T-helper 22 cell (primary cell): Measurements from ENCODE around the gene SLC19A2.
"Not testable (repeated sequence)": the region's sequence is repeated elsewhere in the genome, so short reads cannot be mapped to it uniquely, and the experiment has no call there.

Experiments used
- DNase-seq: peaks from one replicate; pipeline ENCODE4 v3.0.0-alpha.2; 2020; ENCODE audit warnings: low read depth

SLC19A2 gene

GRCh38 chr1:169485431-169486280 is at the start of gene SLC19A2:
Gene SLC19A2, minus strand, starts transcription at chr1:169485944. Its CDS starts 178 bp downstream, at chr1:169485766.
- peak; percentile 91 for DNase-seq

GRCh38 chr1:169534653-169535052 is 48.9 kb upstream of the SLC19A2 start:
- no peak for DNase-seq

GRCh38 chr1:169533528-169534190 is 47.9 kb upstream of the SLC19A2 start:
- DNase-seq: not testable (repeated sequence)

- DNase-seq: no peak
These were observed 44.7 kb upstream of the SLC19A2 start for GRCh38 chr1:169530448-169530847.

- DNase-seq: no peak
These were observed 43.4 kb upstream of the SLC19A2 start for GRCh38 chr1:169529068-169529642.

GRCh38 chr1:169528215-169529067 is 42.7 kb upstream of the SLC19A2 start:
- no peak for DNase-seq

GRCh38 chr1:169527451-169528214 is 41.9 kb upstream of the SLC19A2 start:
- no peak for DNase-seq

- no peak for DNase-seq
These were observed 41.3 kb upstream of the SLC19A2 start for GRCh38 chr1:169527001-169527400.

GRCh38 chr1:169526120-169526832 is 40.5 kb upstream of the SLC19A2 start:
- DNase-seq: no peak

GRCh38 chr1:169525391-169525790 is 39.6 kb upstream of the SLC19A2 start:
- no peak for DNase-seq

GRCh38 chr1:169523904-169524303 is 38.2 kb upstream of the SLC19A2 start:
- no peak for DNase-seq

- DNase-seq: no peak
These were observed 35.5 kb upstream of the SLC19A2 start for GRCh38 chr1:169521226-169521625.

GRCh38 chr1:169517558-169518186 is 31.9 kb upstream of the SLC19A2 start:
- DNase-seq: no peak

- DNase-seq: no peak
These were observed 29.9 kb upstream of the SLC19A2 start for GRCh38 chr1:169515641-169516040.

GRCh38 chr1:169514566-169515270 is 29.0 kb upstream of the SLC19A2 start:
- no peak for DNase-seq

GRCh38 chr1:169513208-169513607 is 27.5 kb upstream of the SLC19A2 start:
- DNase-seq: no peak

- DNase-seq: no peak
These were observed 25.7 kb upstream of the SLC19A2 start for GRCh38 chr1:169511316-169512005.

GRCh38 chr1:169510060-169510459 is 24.3 kb upstream of the SLC19A2 start:
- no peak for DNase-seq

GRCh38 chr1:169509354-169509753 is 23.6 kb upstream of the SLC19A2 start:
- no peak for DNase-seq
